ENCODE results near the gene ZNF888. TPM values are rescaled to one million over a fixed set of nuclear protein-coding genes. Genes with fewer than 3 reads are reported as not detected.

ZNF888 gene
- total RNA-seq, 1 experiment from 2014 or later: 5.2 TPM

DNA sequence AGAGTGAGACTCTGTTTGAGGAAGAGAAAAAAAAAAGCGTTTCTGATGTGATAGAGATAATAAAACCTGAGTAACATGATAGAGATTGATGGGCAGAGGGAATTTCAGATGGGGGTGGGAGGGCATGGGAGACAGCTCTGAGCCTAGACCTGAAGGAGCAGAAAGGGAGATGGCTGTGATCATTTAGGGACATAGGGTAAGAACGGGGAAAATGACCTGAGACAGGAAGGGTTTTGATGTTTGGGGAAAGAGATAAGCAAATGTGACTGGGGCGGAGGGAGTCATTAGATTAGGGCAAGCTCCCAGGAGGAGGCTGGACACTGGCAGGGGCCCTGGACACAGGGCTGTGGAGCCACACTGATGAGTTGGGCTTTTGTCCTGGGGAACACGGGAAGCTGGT, 31.9 kb downstream of the ZNF888 start:
- Histone ChIP-seq H3K4me1 (ENCODE audit: insufficient read depth, low read length) (no peaks in the 10 kb centered on the region), H3K4me3 (ENCODE audit: low read length) (no peak overlapping the region), H3K36me3 (ENCODE audit: low read depth, low read length) (peaks cover 44% of the 10 kb centered on the region), H3K27ac (ENCODE audit: low read length) (no peak overlapping the region), H4K20me1 (ENCODE audit: low read length) (no peaks in the 10 kb centered on the region), H3K9me2 (replicated peaks; ENCODE audit: low read length) (no peaks in the 10 kb centered on the region), H3F3A (ENCODE audit: low read length, unreplicated experiment) (no peaks in the 10 kb centered on the region), H3K4me2 (ENCODE audit: low read length) (no peak overlapping the region), H3K79me2 (ENCODE audit: low read length) (peaks cover 29% of the 10 kb centered on the region), H3K27me3 (ENCODE audit: low read length) (no peaks in the 10 kb centered on the region), H3K9ac (ENCODE audit: low read length) (no peak overlapping the region), H3K9me3 (ENCODE audit: low read length) (no peaks in the 10 kb centered on the region), H2AFZ (ENCODE audit: low read length) (no peak overlapping the region)
- intact Hi-C loops (cut with micrococcal nuclease): no loop called here
- ATAC-seq (no peak), DNase-seq (no peak)
- ChIA-PET CTCF (no interaction called here), POLR2A (ENCODE audit: unreplicated experiment) (no interaction called here)
- no peak for TF ChIP-seq EZH2phosphoT487 (IDR thresholded peaks at IDR 0.05; ENCODE audit: borderline replicate concordance, low read length)
- TF ChIP-seq EZH2 (IDR thresholded peaks at IDR 0.05; ENCODE audit: low read length, unreplicated experiment): no peak
- no peak for TF ChIP-seq CTCF (conservative IDR thresholded peaks at IDR 0.05; ENCODE audit: low read depth, low read length)
- BruUV-seq (replicated peaks): no TSS peak

GRCh38 chr19:52889931-52890330, 33.3 kb downstream of the ZNF888 start:
- Histone ChIP-seq H3K4me2 (ENCODE audit: low read length) (no peak overlapping the region), H3K27me3 (ENCODE audit: low read length) (no peaks in the 10 kb centered on the region), H3K9ac (ENCODE audit: low read length) (no peak overlapping the region), H3K9me2 (replicated peaks; ENCODE audit: low read length) (no peaks in the 10 kb centered on the region), H3K4me1 (ENCODE audit: insufficient read depth, low read length) (no peaks in the 10 kb centered on the region), H2AFZ (ENCODE audit: low read length) (no peak overlapping the region), H3F3A (ENCODE audit: low read length, unreplicated experiment) (no peaks in the 10 kb centered on the region), H3K4me3 (ENCODE audit: low read length) (no peak overlapping the region), H4K20me1 (ENCODE audit: low read length) (no peaks in the 10 kb centered on the region), H3K79me2 (ENCODE audit: low read length) (peaks cover 15% of the 10 kb centered on the region), H3K36me3 (ENCODE audit: low read depth, low read length) (peaks cover 52% of the 10 kb centered on the region), H3K27ac (ENCODE audit: low read length) (no peak overlapping the region), H3K9me3 (ENCODE audit: low read length) (0 out of 2 replicates have a peak, but pooled peaks cover 2% of the 10 kb centered on the region)
- no peak for ATAC-seq
- DNase-seq: no peak
- no TSS peak for BruUV-seq (replicated peaks)
- intact Hi-C loops (cut with micrococcal nuclease): no loop called here
- TF ChIP-seq EZH2 (IDR thresholded peaks at IDR 0.05; ENCODE audit: low read length, unreplicated experiment) (no peak), EZH2phosphoT487 (IDR thresholded peaks at IDR 0.05; ENCODE audit: borderline replicate concordance, low read length) (no peak), CTCF (conservative IDR thresholded peaks at IDR 0.05; ENCODE audit: low read depth, low read length) (no peak)
- POLR2A ChIA-PET (ENCODE audit: unreplicated experiment): no interaction called here
- CTCF ChIA-PET: no interaction called here

- peaks cover 10% of the 10 kb centered on the region; the same call in 1 of the 2 replicates for H3K9me3 ChIP-seq (ENCODE audit: low read length)
- H3K9ac ChIP-seq (ENCODE audit: low read length): no peak overlapping the region
- no peaks in the 10 kb centered on the region for H3K9me2 ChIP-seq (replicated peaks; ENCODE audit: low read length)
- ATAC-seq: no peak
- intact Hi-C loops (cut with micrococcal nuclease): no loop called here
- no peak overlapping the region for H2AFZ ChIP-seq (ENCODE audit: low read length)
- no peak overlapping the region for H3K4me3 ChIP-seq (ENCODE audit: low read length)
- H3F3A ChIP-seq (ENCODE audit: low read length, unreplicated experiment): no peaks in the 10 kb centered on the region
- H3K4me2 ChIP-seq (ENCODE audit: low read length): no peak overlapping the region
- peaks cover 60% of the 10 kb centered on the region for H3K36me3 ChIP-seq (ENCODE audit: low read depth, low read length)
- BruUV-seq (replicated peaks): no TSS peak
- TF ChIP-seq EZH2phosphoT487 (IDR thresholded peaks at IDR 0.05; ENCODE audit: borderline replicate concordance, low read length) (no peak), CTCF (conservative IDR thresholded peaks at IDR 0.05; ENCODE audit: low read depth, low read length) (no peak), EZH2 (IDR thresholded peaks at IDR 0.05; ENCODE audit: low read length, unreplicated experiment) (no peak)
- no peaks in the 10 kb centered on the region for H4K20me1 ChIP-seq (ENCODE audit: low read length)
- H3K27me3 ChIP-seq (ENCODE audit: low read length): no peaks in the 10 kb centered on the region
- no peak for DNase-seq
- CTCF ChIA-PET: no interaction called here
- no peaks in the 10 kb centered on the region for H3K4me1 ChIP-seq (ENCODE audit: insufficient read depth, low read length)
- H3K27ac ChIP-seq (ENCODE audit: low read length): no peak overlapping the region
- peaks cover 6% of the 10 kb centered on the region; the same call in 1 of the 2 replicates for H3K79me2 ChIP-seq (ENCODE audit: low read length)
- POLR2A ChIA-PET (ENCODE audit: unreplicated experiment): no interaction called here
Measured at GRCh38 chr19:52889076-52889475, 34.2 kb downstream of the ZNF888 start.

Measured in PC-3 (cell line).